Calu3 (cell line): ENCODE measurements around the gene MBNL2. TPM values are rescaled to one million over a fixed set of nuclear protein-coding genes. Genes with fewer than 3 reads are reported as not detected.

Experiments
- BruUV-seq: library from RNA; stranded (reverse); fragments of 400-500 nt; replicated peaks from 2 replicates; lab custom pipeline; 2021; lab: Mats Ljungman, UMichigan
- CTCF ChIA-PET: fragments of 300-600 bp; sonication (Branson Sonifier 250); formaldehyde crosslinking; loops from one replicate; lab custom pipeline; 2022; ENCODE audit warnings: antibody characterized with exemption; lab: Charles Lee
- DNase-seq: peaks from one replicate; pipeline ENCODE4 v3.0.0; 2022
- H3K27ac Mint-ChIP-seq: one replicate; pipeline ENCODE4 v1.8.0; 2022; ENCODE audit warnings: mixed read lengths; ENCODE audit not compliant: unreplicated experiment
- H3K27me3 Mint-ChIP-seq: one replicate; pipeline ENCODE4 v1.8.0; 2022; ENCODE audit warnings: mixed read lengths; ENCODE audit not compliant: unreplicated experiment
- H3K36me3 Mint-ChIP-seq: one replicate; pipeline ENCODE4 v1.8.0; 2022; ENCODE audit warnings: mild to moderate bottlenecking, moderate library complexity, mixed read lengths; ENCODE audit not compliant: insufficient read depth, unreplicated experiment
- H3K4me1 Mint-ChIP-seq: one replicate; pipeline ENCODE4 v1.8.0; 2022; ENCODE audit warnings: mild to moderate bottlenecking, low read depth, mixed read lengths; ENCODE audit not compliant: unreplicated experiment
- H3K4me3 Mint-ChIP-seq: one replicate; pipeline ENCODE4 v1.8.0; 2022; ENCODE audit warnings: mild to moderate bottlenecking, low read depth, moderate library complexity, mixed read lengths; ENCODE audit not compliant: unreplicated experiment
- H3K9me3 Mint-ChIP-seq: one replicate; pipeline ENCODE4 v1.8.0; 2022; ENCODE audit warnings: low read depth, mixed read lengths; ENCODE audit not compliant: unreplicated experiment
- CTCF ChIP-seq: fragments of 200-600 bp; IDR thresholded peaks from one replicate; pipeline ENCODE4 v1.8.0; 2022; ENCODE audit warnings: antibody characterized with exemption; ENCODE audit not compliant: unreplicated experiment
- intact Hi-C: fragments of 100-400 bp; cut with micrococcal nuclease; formaldehyde crosslinking; loops from one replicate; pipeline ENCODE4 v1.10.0; 2022; ENCODE audit not compliant: unreplicated experiment
- total RNA-seq: library from RNA; stranded (reverse); gene quantifications from 2 replicates; pipeline ENCODE4 v1.2.3, GENCODE V29; 2022

The MBNL2 gene
- total RNA-seq, 1 experiment from 2014 or later: 37.1 TPM

- Mint-ChIP-seq H3K36me3 (peaks cover 17% of the 10 kb centered on the region), H3K9me3 (no peaks in the 10 kb centered on the region), H3K27me3 (no peaks in the 10 kb centered on the region), H3K4me1 (peaks cover 15% of the 10 kb centered on the region), H3K4me3 (no peak overlapping the region), H3K27ac (no peak overlapping the region)
- TF ChIP-seq CTCF: no peak
- no TSS peak for BruUV-seq
- intact Hi-C loops: no loop called here
- DNase-seq: no peak
- CTCF ChIA-PET: no interaction called here
These were observed 80.5 kb downstream of the MBNL2 start for GRCh38 chr13:97302611-97303010.

GRCh38 chr13:97306106-97306505 lies 84.0 kb downstream of the MBNL2 start:
- Mint-ChIP-seq H3K4me3 (no peak overlapping the region), H3K27ac (no peak overlapping the region), H3K4me1 (peaks cover 29% of the 10 kb centered on the region), H3K36me3 (peaks cover 11% of the 10 kb centered on the region), H3K9me3 (no peaks in the 10 kb centered on the region), H3K27me3 (no peaks in the 10 kb centered on the region)
- BruUV-seq: no TSS peak
- TF ChIP-seq CTCF: no peak
- DNase-seq: no peak
- CTCF ChIA-PET: no interaction called here
- intact Hi-C loops: no loop called here

- intact Hi-C loops: no loop called here
- BruUV-seq: no TSS peak
- no peak overlapping the region for H3K27ac Mint-ChIP-seq
- no peak overlapping the region for H3K4me3 Mint-ChIP-seq
- CTCF ChIA-PET: no interaction called here
- no peaks in the 10 kb centered on the region for H3K9me3 Mint-ChIP-seq
- peaks cover 11% of the 10 kb centered on the region for H3K36me3 Mint-ChIP-seq
- peaks cover 29% of the 10 kb centered on the region for H3K4me1 Mint-ChIP-seq
- no peak for DNase-seq
- no peaks in the 10 kb centered on the region for H3K27me3 Mint-ChIP-seq
- TF ChIP-seq CTCF: no peak
These were observed 84.5 kb downstream of the MBNL2 start for GRCh38 chr13:97306645-97307044.

- peaks cover 11% of the 10 kb centered on the region for H3K36me3 Mint-ChIP-seq
- TF ChIP-seq CTCF: no peak
- intact Hi-C loops: no loop called here
- DNase-seq: no peak
- H3K9me3 Mint-ChIP-seq: no peaks in the 10 kb centered on the region
- H3K27ac Mint-ChIP-seq: no peak overlapping the region
- CTCF ChIA-PET: no interaction called here
- BruUV-seq: no TSS peak
- no peaks in the 10 kb centered on the region for H3K27me3 Mint-ChIP-seq
- H3K4me1 Mint-ChIP-seq: peaks cover 29% of the 10 kb centered on the region
- no peak overlapping the region for H3K4me3 Mint-ChIP-seq
These were observed 85.2 kb downstream of the MBNL2 start for GRCh38 chr13:97307118-97307881.
